Smooth muscle cell (in vitro differentiated cells): ENCODE data around the gene IKZF3. TPM values are rescaled to one million over a fixed set of nuclear protein-coding genes. Genes with fewer than 3 reads are reported as not detected.

Experiments
- DNase-seq: peaks from one replicate; lab custom pipeline; 2025; ENCODE audit not compliant: unreplicated experiment; lab: John Stamatoyannopoulos, UW
- H2AFZ ChIP-seq: fragments of 200-600 bp; sonication (generic); 2 replicates; pipeline ENCODE4 v1.6.0; 2016; ENCODE audit warnings: antibody characterized with exemption, low read depth, mild to moderate bottlenecking
- H3F3A ChIP-seq: fragments of 200-600 bp; sonication (generic); 2 replicates; pipeline ENCODE4 v1.6.0; 2017; ENCODE audit warnings: antibody characterized with exemption, low read depth
- H3K27ac ChIP-seq: fragments of 200-600 bp; sonication (generic); 2 replicates; pipeline ENCODE4 v1.5.1; 2016; ENCODE audit warnings: low read depth, mild to moderate bottlenecking
- H3K27me3 ChIP-seq: fragments of 200-600 bp; sonication (generic); 2 replicates; pipeline ENCODE4 v1.6.1; 2016; ENCODE audit warnings: low read depth, mild to moderate bottlenecking
- H3K36me3 ChIP-seq: fragments of 200-600 bp; sonication (generic); 2 replicates; pipeline ENCODE4 v1.5.1; 2016; ENCODE audit warnings: low read depth
- H3K4me1 ChIP-seq: fragments of 200-600 bp; sonication (generic); 2 replicates; pipeline ENCODE4 v1.5.1; 2016; ENCODE audit warnings: low read depth
- H3K4me2 ChIP-seq: fragments of 200-600 bp; sonication (generic); 2 replicates; pipeline ENCODE4 v1.6.0; 2016; ENCODE audit warnings: mild to moderate bottlenecking
- H3K4me3 ChIP-seq: fragments of 200-600 bp; sonication (generic); 2 replicates; pipeline ENCODE4 v1.5.1; 2016; ENCODE audit warnings: mild to moderate bottlenecking
- H3K79me2 ChIP-seq: fragments of 200-600 bp; sonication (generic); 2 replicates; pipeline ENCODE4 v1.6.0; 2016; ENCODE audit warnings: low read depth, mild to moderate bottlenecking
- H3K9ac ChIP-seq: fragments of 200-600 bp; sonication (generic); 2 replicates; pipeline ENCODE4 v1.6.0; 2016; ENCODE audit warnings: low read depth
- H3K9me3 ChIP-seq: fragments of 200-600 bp; sonication (generic); replicated peaks from 2 replicates; pipeline ENCODE4 v1.5.1; 2016; ENCODE audit warnings: low read depth
- H4K20me1 ChIP-seq: fragments of 200-600 bp; sonication (generic); 2 replicates; pipeline ENCODE4 v1.6.0; 2016; ENCODE audit warnings: low read depth
- CTCF ChIP-seq: fragments of 200-600 bp; sonication (generic); IDR thresholded peaks from 2 replicates; pipeline ENCODE4 v1.5.1; 2017; ENCODE audit warnings: borderline replicate concordance, mild to moderate bottlenecking, antibody characterized with exemption; ENCODE audit not compliant: insufficient read depth, poor library complexity, severe bottlenecking
- WGBS: methylation state at CpG from one replicate; pipeline ENCODE4 v1.1.7; 2016; ENCODE audit warnings: low lambda C conversion rate; 5-methylcytosine and 5-hydroxymethylcytosine counted together
- polyA plus RNA-seq: library from polyadenylated mRNA; unstranded; fragments of >200 nt; fragmentation: Nextera tagmentation; extraction: Ambion mirVana; gene quantifications from 2 replicates; pipeline ENCODE4 v1.2.1, GENCODE V29; 2016
- total RNA-seq: library from RNA; depleted of rRNA; stranded (reverse); fragments of >200 nt; gene quantifications from 2 replicates; pipeline ENCODE4 v1.2.3, GENCODE V29; 2014

Gene IKZF3
- under 0.01 and 0.40 TPM in 2 replicates for total RNA-seq
- polyA plus RNA-seq, result not detected in 2 replicates

DNA sequence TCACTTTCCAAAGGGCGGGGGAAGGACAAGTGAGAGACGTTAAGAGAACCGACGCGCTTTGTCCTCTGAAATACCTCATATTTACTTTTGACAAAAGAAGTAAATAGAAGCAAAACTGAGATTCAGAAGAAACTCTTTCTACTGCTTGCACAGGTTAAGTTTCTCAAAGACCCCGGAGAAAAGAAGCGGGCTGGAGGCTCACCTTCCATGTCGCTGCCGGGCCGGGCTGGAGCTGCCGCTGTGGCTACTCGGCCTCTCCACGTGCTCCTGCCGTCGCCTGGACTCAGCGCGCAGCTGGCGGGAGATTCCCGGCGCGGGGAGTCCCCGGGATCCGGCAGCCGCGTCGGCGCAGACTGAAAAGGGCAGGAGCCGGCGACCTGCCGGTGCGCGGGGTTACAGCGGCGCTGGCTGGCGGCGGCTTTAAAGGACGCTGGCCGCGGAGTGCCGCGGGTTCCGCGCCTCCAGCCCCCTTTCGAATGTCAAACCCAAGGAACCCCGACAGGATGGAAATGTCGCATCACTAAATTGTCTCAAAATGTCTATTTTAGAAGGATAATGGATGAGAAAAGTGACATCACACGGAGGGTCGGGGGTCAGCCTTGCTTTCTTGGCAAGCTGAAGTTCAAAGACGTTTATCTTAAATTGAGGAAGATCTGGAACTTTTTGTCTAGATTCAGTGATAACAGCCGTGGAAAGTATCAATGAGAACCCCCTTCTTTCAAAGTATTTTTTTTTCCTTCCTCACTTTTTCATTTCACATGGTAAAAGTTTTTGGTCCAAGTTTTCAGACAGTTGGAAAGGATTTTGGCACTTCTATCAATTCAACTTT, at the start of gene IKZF3:
IKZF3 (minus strand) TSS at position 395 of the 829 bp plus-strand sequence; CDS start at position 209, 186 bp downstream.
- Histone ChIP-seq H3K27me3 (peaks cover 72% of the 10 kb centered on the region), H3F3A (no peaks in the 10 kb centered on the region), H3K36me3 (no peaks in the 10 kb centered on the region), H4K20me1 (no peaks in the 10 kb centered on the region), H3K4me3 (peak within 1 kb of the TSS; percentile 38), H3K4me2 (peak within 1 kb of the TSS; percentile 87), H3K9ac (no peak within 1 kb of the TSS), H3K4me1 (peaks cover 7% of the 10 kb centered on the region), H3K9me3 (no peaks in the 10 kb centered on the region), H2AFZ (peak within 1 kb of the TSS; percentile 64), H3K27ac (no peak within 1 kb of the TSS), H3K79me2 (no peaks in the 10 kb centered on the region)
- 11% methylated on average over 50 of the region's 50 CpGs for WGBS
- TF ChIP-seq CTCF, result no peak
- peak; percentile 15 for DNase-seq

DNA sequence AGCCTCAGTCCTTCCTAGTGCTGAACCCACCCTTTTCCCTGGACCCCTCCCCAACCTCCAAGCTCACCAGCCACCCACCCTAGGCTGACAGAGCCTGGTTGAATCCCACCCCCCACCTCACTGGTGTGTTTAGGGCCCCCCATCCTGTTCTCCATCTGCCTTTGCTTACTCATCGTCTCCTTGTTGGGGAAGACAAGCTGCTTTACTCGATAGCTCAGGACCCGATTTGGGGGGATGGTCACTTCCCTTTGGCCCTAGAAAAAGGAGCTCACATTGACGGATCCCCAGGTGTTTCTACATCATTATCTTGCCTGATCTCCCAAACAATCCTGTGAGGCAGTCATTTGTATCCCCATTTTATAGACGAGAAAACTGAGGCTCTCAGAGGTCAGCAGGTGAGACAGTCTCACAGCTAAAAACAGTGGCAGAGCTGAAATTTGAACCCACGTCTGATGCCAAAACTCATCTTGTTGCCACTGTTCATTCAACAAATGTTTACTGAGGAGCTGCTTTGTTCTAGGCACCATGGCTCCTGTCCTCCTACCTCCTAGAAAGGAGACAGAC, 44.8 kb upstream of the IKZF3 start:
- Histone ChIP-seq H3K9ac (no peak overlapping the region), H3K4me2 (no peak overlapping the region), H3K9me3 (no peaks in the 10 kb centered on the region), H3F3A (no peaks in the 10 kb centered on the region), H3K27me3 (no peaks in the 10 kb centered on the region), H3K36me3 (no peaks in the 10 kb centered on the region), H3K27ac (no peak overlapping the region), H3K4me3 (no peak overlapping the region), H2AFZ (no peak overlapping the region), H3K4me1 (no peaks in the 10 kb centered on the region), H3K79me2 (no peaks in the 10 kb centered on the region), H4K20me1 (no peaks in the 10 kb centered on the region)
- TF ChIP-seq CTCF, result no peak
- 94% methylated on average over 6 of the region's 6 CpGs for WGBS
- no peak for DNase-seq

DNA sequence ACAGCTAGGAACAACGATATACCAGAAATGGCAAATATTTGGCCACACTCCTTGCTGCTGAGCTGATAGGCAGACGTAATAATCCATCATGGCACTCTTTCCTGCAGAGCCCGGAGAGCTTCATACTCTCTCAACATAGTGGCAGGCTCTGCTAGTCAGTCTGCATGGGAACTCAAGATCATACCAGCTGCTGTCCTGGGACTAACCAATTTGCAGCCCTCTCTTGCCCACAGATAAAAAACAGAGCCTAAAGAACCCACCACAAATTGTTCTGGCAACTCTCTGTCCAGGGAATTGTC, 40.8 kb upstream of the IKZF3 start:
- H3K27me3 ChIP-seq, result no peaks in the 10 kb centered on the region
- no peaks in the 10 kb centered on the region for H4K20me1 ChIP-seq
- DNase-seq, result no peak
- H3K4me2 ChIP-seq, result no peak overlapping the region
- no peak for TF ChIP-seq CTCF
- 95% methylated on average over 3 of the region's 3 CpGs for WGBS
- H3K27ac ChIP-seq, result no peak overlapping the region
- H2AFZ ChIP-seq, result no peak overlapping the region
- no peaks in the 10 kb centered on the region for H3K9me3 ChIP-seq
- no peaks in the 10 kb centered on the region for H3F3A ChIP-seq
- H3K4me3 ChIP-seq, result no peak overlapping the region
- H3K79me2 ChIP-seq, result no peaks in the 10 kb centered on the region
- no peaks in the 10 kb centered on the region for H3K36me3 ChIP-seq
- no peaks in the 10 kb centered on the region for H3K4me1 ChIP-seq
- H3K9ac ChIP-seq, result no peak overlapping the region
